GM18511 (cell line): ENCODE data around the gene PIAS4.

ENCODE experiments used
- ATAC-seq: cut with Tn5 transposase; IDR thresholded peaks from one replicate; pipeline ENCODE4 v1.9.1; 2021; ENCODE audit warnings: mild to moderate bottlenecking, moderate library complexity; ENCODE audit not compliant: unreplicated experiment

Gene PIAS4

GRCh38 chr19:4042064-4042730 is 34.7 kb downstream of the PIAS4 start:
- ATAC-seq, result no peak

- ATAC-seq, result no peak
Measured at GRCh38 chr19:4042731-4043082, 35.2 kb downstream of the PIAS4 start.

GRCh38 chr19:4043401-4043800 is 35.9 kb downstream of the PIAS4 start:
- ATAC-seq, result no peak

GRCh38 chr19:4043966-4044715 is 36.6 kb downstream of the PIAS4 start:
- ATAC-seq, result no peak

GRCh38 chr19:4044990-4045465 is 37.5 kb downstream of the PIAS4 start:
- no peak for ATAC-seq

GRCh38 chr19:4045597-4046361 is 38.2 kb downstream of the PIAS4 start:
- ATAC-seq, result no peak

- no peak for ATAC-seq
Measured at GRCh38 chr19:4046362-4046691, 38.8 kb downstream of the PIAS4 start.

- ATAC-seq, result no peak
Measured at GRCh38 chr19:4046946-4047683, 39.6 kb downstream of the PIAS4 start.

GRCh38 chr19:4049432-4049831 is 41.9 kb downstream of the PIAS4 start:
- ATAC-seq, result no peak

- no peak for ATAC-seq
Measured at GRCh38 chr19:4051175-4052101, 43.9 kb downstream of the PIAS4 start.

- no peak for ATAC-seq
Measured at GRCh38 chr19:4052114-4052992, 44.8 kb downstream of the PIAS4 start.

GRCh38 chr19:4052993-4053422 is 45.5 kb downstream of the PIAS4 start:
- no peak for ATAC-seq

- no peak for ATAC-seq
Measured at GRCh38 chr19:4053423-4054324, 46.1 kb downstream of the PIAS4 start.

- ATAC-seq, result no peak
Measured at GRCh38 chr19:4054441-4055208, 47.1 kb downstream of the PIAS4 start.

GRCh38 chr19:4055209-4055552 is 47.6 kb downstream of the PIAS4 start:
- no peak for ATAC-seq

- no peak for ATAC-seq
Measured at GRCh38 chr19:4057931-4058692, 50.6 kb downstream of the PIAS4 start.
